Activated T-cell treated with anti-CD3 and anti-CD28 coated beads, Interleukin-2, amount 50 U/mL, for 1 hour (primary cell): ENCODE data around the gene FAM234A.
"Not testable (repeated sequence)": the region's sequence is repeated elsewhere in the genome, so short reads cannot be mapped to it uniquely, and the experiment has no call there.

ENCODE experiments used
- DNase-seq: peaks from one replicate; pipeline ENCODE4 v3.0.0-alpha.2; 2020

The FAM234A gene

DNA sequence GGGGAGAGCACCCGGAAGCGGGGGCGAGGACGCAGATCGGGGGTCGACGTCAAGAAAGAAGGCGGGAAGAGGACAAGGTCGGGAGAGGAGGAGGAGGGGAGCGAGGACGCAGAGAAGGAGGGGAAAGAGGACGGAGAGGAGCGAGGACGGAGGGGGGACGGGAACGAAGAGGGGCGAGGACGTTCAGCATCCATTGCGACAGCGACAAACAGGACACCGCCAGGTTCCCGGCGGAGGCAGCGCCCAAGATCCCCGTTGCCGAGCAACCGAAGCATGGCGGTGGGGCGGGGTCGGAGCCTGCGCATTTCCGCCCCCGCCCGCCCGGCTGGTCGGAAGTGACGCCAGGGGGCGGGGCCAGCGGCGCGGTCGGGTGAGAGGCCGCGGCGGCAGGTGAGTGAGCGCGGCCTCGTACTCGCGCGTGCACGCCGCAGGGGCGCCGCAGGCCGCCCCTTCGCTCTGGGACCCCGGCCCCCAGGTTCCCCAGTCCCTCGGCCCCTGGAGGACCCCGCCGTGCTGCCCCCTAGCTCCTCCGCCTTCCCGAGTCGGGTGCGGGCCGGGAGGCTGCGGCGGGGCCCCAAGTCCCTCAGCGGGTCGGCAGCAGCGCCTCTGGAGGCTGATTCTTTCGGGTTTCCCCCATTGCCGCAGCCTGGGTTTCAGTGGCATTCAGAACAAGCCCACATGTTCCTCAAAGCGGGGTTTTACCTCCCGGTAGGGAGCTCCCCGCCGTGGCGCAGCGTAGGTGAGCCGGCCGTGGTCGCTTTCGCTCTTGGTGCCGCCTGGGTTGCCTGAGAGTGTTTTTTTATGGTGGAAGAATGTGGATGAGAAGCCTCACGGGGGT lies at the start of gene FAM234A:
Gene FAM234A (plus strand): TSS at position 354 of the 838 bp plus-strand sequence. CDS start 19,593 bp downstream, outside the sequence.
- DNase-seq = peak; percentile 95

GRCh38 chr16:185213-185612 lies 49.4 kb upstream of the FAM234A start:
- DNase-seq = no peak

DNA sequence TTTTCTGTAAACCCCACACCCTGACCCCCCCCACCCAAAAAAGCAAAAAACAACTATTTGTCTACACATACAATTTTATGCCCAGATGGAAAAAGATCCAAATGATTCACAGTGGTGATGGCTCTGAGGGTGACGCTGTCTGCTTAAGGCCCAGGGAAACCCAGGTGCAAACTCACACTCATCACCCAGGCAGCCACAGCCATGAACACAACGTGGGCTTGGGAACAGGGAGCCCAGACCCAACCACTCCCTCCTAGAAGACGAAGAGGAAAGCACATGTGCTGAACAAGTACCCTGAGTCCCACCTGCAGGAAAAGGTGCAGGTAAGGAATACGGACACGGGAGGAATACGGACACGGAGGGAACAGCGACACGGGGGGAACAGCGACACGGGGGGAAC lies 48.9 kb upstream of the FAM234A start:
- no peak for DNase-seq

- DNase-seq = no peak
These were observed 47.3 kb upstream of the FAM234A start for GRCh38 chr16:187330-187729.

DNA sequence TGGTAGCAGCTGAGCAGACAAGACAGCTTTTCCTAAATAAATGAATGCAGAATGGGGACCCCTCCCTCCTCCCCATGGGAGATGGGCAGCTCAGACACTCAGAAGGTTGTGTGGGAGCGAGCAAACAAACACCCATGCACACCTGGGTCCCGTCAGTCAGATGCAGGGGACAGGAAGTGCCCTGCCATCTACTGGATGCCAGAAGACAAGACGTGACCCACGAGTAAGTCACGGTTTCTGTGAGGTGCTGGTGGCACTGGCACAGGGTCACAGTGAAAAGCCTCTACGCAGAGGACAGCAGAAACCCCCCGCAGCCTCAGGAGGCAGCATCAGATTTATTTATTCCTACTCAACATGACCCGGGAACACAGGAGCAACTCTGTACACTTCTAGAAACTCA lies 45.9 kb upstream of the FAM234A start:
- peak; percentile 43 for DNase-seq

DNA sequence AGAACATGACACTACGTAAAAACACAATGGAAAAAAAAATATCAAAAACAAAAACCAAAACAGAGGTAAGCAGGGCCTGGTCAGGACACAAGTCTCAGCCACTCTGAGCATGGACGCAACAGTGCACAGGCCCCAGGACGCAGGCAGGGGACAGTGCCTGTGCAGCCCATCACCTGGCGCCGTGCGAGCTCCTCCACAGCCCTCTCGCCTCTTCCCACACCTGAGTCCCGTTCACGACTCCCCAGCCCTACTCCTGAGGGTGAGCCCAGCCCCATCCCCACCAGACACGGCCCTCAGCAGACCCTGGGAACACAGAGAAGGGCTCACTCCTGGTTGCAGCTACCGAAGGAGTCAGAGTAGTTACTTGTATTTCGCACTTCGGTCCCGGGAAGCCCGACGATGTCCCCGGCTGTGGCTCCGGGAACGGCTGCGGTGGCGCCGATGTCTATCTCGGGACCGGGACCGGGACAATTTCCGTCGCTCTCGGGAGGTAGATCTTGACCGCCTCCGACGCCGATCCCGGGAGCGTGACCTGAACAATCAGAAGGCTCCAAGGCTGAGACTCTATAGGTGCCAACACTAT lies 44.9 kb upstream of the FAM234A start:
- no peak for DNase-seq

- no peak for DNase-seq
These were observed 42.8 kb upstream of the FAM234A start for GRCh38 chr16:191831-192230.

- no peak for DNase-seq
These were observed 41.9 kb upstream of the FAM234A start for GRCh38 chr16:192686-193085.

GRCh38 chr16:193441-193840 lies 41.2 kb upstream of the FAM234A start:
- no peak for DNase-seq

DNA sequence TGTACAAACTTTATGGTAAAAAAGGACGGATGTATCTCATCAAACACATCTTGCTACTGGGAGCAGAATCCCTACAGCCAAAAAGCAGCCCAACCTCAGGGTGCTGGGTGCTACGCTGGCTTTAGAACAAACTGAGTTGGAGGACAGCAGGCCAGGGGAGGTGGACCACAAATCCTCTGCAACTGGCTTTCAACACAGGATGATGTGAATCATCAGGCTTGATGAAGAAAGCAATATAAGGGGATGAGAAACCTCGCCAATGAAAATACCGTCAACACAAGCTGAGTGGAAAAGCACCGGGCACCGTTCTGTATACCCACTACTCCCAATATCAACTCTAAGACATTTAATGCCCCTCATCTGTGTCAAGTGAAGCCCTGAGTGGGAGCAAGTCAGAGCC lies 40.1 kb upstream of the FAM234A start:
- DNase-seq = no peak

DNA sequence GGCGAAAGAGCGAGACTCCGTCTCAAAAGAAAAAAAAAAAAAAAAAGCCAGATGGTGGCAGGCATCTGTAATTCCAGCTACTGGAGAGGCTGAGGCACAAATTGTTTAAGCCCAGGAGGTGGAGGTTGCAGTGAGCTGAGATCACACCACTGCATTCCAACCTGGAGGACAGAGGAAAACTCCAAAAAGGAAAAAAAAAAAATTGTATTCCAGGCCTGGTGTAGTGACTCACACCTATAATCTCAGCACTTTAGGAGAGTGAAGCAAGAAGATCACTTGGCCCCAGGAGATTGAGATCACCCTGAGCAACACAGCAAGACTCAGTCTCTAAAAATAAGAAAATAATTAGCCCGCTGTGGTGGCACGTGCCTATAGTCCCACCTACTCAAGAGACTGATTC lies 34.2 kb upstream of the FAM234A start:
- DNase-seq = no peak

DNA sequence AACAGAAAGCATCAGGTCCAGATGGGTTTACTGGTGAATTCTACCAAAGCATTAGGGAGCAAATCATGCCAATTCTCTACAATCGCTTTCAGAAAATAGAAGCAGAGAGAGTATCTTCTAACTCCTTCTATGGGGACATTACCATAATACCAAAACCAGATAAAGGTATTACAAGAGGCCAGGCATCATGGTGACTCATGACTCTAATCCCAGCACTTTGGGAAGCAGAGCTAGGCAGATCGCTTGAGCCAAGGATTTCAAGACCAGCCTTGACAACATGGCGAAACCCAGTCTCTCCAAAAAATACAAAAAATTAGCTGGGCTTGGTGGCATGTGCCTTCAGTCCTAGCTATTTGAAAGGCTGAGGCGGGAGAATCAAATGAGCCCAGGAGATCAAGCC lies 31.4 kb upstream of the FAM234A start:
- DNase-seq = no peak

DNA sequence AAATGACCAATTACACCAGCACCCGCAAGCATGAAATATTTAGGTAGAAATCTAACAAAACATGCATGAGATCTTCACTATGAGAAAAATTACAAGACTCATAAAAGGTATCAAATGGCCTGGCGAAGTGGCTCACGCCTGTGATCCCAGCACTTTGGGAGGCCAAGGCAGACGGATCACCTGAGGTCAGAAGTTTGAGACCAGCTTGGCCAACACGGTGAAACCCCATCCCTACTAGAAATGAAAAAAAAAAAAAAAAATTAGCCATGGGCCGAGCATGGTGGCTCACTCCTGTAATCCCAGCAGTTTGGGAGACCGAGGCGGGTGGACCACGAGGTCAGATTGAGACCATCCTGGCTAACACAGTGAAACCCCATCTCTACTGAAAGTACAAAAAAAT lies 30.6 kb upstream of the FAM234A start:
- DNase-seq = not testable (repeated sequence)

GRCh38 chr16:209359-209758 lies 25.3 kb upstream of the FAM234A start:
- DNase-seq = not testable (repeated sequence)

DNA sequence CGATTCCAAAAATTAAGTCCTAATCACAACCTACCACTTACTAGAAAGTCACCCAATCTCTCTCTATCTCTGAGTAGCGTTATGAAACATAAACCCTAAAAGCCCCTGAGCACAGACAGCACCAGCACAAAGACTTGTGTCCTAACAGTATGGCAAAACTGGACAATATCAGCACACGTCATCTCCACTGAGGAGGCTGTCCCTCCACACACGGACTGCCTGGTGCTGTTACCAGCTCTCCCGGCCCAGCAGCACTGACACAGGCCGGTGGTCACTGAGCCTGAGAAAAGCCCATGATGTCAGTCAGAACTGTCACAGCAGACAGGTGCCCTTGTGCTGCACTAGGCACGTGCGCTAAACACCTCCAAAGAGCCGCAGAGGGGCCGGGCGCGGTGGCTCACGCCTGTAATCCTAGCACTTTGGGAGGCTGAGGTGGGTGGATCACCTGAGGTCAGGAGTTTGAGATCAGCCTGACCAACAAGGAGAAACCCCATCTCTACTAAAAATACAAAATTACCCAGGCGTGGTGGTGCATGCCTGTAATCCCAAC lies 22.9 kb upstream of the FAM234A start:
- not testable (repeated sequence) for DNase-seq

DNA sequence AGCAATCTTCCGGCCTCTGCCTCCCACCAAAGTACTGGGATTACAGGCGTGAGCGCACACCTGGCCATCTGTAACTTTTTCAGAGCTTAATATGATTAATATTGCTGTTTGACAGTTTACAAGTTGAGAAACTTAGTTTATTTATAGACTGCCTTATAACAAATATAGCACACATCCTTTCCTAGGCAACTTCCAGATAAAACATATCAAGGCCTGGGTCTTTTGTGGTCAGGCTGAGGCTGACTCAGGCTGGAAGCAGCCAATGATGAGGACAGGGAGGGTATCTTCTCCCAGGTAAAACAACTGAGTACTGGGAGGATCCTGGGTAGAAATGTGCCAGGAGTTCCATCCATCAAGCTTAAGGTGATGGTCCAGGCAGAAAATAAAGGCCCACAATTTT lies 21.6 kb upstream of the FAM234A start:
- DNase-seq = no peak

DNA sequence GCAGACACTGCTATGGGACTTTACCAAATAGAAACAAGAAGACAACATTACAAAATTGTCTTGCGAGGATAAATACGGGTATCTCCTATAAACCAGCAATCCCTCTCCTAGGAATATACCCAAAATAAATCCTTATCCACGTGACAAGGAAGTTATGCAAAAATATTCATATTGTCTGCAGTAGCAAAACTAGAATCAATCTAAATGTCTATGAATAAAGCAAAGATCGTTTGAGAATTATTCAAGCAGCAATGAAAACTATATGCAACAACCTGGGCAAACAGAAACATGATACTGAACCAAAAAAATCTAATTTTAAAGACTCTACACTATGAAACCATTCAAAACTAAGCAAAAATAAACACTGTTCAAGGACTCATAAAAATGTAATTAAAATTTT lies 14.6 kb upstream of the FAM234A start:
- DNase-seq = no peak

DNA sequence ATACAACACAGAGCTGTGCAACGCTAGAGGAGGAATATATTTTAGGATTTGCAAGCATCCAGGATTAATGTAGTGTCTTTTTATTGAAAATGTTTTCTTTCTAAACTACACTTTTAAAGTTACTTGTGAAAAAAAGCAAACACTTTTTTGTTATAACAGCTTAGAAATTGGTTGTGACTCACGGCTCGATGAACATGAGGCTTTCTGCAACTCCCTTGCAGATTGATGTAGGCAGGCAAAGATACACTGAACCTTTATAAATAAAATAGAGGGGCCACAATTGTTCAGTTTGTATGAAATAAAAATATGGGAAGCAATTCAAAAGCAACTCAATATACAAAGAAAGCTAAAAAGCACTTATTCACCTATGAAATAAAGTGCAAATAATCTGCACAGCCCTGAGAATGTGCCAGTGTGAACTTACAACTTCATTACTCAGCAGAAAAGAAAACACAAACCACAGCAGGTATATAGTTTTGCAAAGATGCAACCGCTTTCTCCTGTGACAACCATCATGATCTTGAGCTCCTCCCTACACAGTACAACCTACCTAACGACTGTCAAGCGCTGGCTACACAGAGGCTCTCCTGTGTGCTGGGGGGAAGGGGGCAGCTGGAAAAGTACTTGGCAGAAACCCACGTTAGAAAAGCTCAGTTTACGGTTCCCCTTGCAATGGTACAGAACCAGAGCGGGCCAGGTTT lies 6.3 kb upstream of the FAM234A start:
- DNase-seq = no peak

GRCh38 chr16:228852-229730 lies 5.5 kb upstream of the FAM234A start, which contains the start of gene LUC7L:
LUC7L (minus strand) TSS chr16:229449; CDS start chr16:229339, 110 bp downstream.
- DNase-seq = peak; percentile 87

- DNase-seq = no peak
These were observed 4.8 kb upstream of the FAM234A start for GRCh38 chr16:229731-230281.

DNA sequence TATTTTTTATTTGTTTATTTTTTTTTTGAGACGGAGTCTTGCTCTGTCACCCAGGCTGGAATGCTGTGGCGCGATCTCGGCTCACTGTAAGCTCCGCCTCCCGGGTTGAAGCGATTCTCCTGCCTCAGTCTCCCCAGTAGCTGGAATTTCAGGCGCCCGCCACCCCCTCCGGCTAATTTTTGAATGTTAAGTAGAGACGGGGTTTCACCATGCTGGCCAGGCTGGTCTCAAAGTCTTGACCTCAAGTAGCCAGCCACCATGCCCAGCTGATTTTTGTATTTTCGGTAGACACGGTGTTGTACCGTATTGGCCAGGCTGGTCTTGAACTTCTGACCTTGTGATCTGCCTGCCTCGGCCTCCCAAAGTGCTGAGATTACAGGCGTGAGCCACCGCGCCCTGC lies 4.3 kb upstream of the FAM234A start:
- not testable (repeated sequence) for DNase-seq

DNA sequence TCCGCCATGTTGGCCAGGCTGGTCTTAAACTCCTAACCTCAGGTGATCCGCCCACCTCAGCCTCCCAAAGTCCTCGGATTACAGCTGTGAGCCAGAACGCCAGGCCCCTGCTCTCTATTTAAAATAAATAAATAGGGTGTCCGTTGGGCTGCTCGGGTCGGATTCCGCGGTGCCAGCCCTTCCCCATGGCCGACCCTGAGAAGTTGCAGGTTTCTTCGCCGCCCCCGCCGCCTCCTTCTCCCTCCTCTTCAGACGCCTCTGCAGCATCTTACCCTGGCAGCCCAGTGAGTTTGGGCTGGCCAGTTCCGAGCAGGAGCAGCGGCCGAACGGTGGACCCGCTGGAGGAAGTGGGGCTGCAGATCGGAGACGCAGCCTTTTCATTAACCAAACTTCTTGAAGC lies 3.7 kb upstream of the FAM234A start:
- no peak for DNase-seq
